Activated CD4-positive, alpha-beta T cell treated with anti-CD3 and anti-CD28 coated beads, Interleukin-2, amount 50 U/mL, for 1 hour (primary cell): ENCODE measurements around the gene CTNNA2.

Experiments
- DNase-seq: peaks from one replicate; pipeline ENCODE4 v3.0.0-alpha.2; 2020

The CTNNA2 gene

DNA sequence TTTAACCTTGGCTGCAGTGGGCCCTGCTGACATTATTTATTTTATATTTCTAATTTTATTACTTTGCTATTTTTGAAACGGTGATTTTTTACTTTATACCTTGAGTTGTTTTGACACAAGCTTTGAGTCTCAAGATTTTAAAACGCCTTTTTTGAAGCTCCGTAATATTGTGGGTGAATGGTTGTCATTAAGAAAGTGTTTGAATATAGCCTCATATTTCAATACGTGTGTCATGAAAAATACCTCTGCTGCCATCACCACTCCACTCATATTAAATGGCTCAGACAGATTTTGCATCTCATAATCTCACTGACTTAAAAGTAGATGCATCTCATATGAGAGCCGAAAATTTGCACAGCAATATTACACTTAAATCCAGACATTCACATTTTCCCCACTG is 106.6 kb downstream of the CTNNA2 start:
- no peak for DNase-seq

DNA sequence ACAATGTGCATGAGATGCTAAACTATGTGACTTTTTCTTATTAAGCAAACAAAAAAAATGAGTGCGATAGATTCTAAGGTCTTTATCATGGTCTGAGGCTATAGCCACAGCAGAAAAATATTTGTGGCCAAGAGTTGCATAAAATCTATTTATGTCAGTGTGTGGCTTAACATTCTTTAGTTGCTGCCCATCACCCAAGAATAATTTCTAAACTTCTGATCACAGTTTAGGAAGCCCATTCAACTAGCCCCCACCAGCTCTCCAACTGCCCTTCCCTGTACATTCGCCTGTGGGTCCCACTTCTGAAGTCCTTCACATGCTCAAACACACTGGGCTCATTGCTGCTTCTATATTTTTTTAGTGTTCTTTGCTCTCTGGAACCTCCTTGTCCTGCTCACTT is 107.1 kb downstream of the CTNNA2 start:
- no peak for DNase-seq

- no peak for DNase-seq
Measured at GRCh38 chr2:79620679-79621078, 107.8 kb downstream of the CTNNA2 start.

- DNase-seq = no peak
Measured at GRCh38 chr2:79621252-79621651, 108.4 kb downstream of the CTNNA2 start.

GRCh38 chr2:79621755-79622154 is 108.9 kb downstream of the CTNNA2 start:
- DNase-seq = no peak

- no peak for DNase-seq
Measured at GRCh38 chr2:79622508-79622907, 109.7 kb downstream of the CTNNA2 start.

GRCh38 chr2:79627237-79627636 is 114.4 kb downstream of the CTNNA2 start:
- no peak for DNase-seq

- no peak for DNase-seq
Measured at GRCh38 chr2:79630060-79630459, 117.2 kb downstream of the CTNNA2 start.

- no peak for DNase-seq
Measured at GRCh38 chr2:79630972-79631557, 118.2 kb downstream of the CTNNA2 start.

DNA sequence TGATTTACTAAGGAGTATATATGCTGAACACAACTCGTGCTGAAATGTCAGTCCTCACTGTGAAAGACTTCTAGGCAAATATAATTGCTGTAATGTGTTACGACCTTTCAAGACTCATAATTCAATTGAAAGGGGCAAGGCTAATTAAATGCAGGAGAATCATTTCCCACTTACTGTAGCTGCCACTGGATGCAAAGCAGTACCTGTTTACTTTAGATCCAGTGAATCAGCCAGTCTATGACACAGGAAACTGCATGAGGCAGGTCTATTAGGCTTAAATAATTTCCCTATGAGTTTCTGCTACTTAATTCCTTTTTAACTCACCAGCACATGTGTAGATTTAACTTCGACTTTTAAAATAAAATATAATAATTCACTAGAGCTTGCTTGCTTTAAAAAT is 125.6 kb downstream of the CTNNA2 start:
- DNase-seq = no peak

DNA sequence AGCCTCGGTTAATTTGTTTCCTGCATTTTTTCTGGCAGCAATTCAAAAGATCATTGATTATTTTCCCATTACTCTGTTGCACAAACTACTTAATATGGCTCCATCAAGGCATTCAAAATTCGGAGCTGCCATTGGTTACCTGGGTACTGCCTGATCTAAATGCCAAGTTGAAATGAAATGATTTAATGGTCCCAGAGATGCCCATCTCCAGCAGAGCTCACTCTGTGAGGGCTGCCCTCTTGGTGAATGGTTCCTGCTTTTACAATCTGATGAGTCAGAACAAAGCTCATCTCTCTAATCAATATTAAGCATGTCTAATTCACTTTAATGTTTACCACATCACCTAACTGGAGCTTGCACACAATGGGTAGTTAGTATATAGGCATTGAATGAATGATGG is 126.1 kb downstream of the CTNNA2 start:
- DNase-seq = no peak

DNA sequence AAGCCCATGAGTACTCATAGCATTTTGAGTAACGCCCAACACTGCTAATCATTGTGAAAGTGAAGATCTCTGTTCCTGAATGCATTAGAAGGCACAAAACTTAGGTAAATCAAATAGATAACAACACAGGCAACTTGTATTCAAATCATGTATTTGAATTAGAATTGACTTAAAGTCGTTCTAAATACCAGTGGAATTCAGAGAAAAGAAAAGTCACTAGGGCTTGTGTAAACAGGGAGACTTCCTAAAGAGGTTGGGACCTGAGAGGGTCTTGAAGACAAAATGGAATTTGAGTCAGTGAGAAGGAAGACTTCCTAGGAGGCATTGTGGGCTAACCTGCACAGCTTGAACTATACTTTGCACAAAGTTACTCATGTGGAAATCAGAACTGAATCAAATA is 127.2 kb downstream of the CTNNA2 start:
- no peak for DNase-seq

DNA sequence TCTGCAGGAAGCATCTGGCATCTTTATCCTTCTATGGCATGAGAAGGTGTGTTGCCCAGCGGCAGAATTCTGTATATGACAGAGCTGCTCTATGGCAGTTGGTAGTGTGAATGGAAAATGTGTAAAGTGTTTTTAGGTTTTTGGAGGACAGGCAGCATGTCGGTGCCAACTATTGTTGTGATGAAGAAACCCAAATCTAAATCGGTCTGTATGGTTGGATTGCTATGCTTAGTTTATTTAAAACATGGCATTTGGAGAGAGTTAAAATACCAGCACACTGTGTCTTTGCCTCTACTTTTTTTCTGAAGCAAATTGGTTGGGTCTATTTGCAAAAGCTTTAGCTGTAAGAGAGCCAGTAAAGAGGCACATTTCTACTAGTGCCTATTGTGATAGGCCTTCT is 136.7 kb downstream of the CTNNA2 start:
- no peak for DNase-seq

DNA sequence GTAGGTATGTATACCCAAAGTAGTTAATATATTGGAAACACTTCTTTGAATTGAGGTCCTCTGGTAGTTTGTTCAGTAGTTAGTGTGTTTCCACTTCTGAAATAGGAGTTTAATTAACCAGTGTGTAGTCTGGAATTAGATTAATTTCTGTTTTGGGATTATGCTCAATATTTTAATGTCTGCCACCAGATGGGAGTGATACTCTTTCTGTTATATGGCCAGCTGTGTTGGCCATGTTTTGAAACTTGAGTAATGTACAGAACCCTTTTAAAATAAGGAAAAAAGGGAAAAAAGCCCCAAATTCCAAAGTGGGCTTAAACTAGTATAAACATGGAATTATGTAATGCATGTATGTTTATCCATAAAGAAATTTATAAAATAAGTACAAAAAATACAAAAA is 147.7 kb downstream of the CTNNA2 start:
- no peak for DNase-seq

GRCh38 chr2:79665091-79665490 is 152.2 kb downstream of the CTNNA2 start:
- DNase-seq = no peak

DNA sequence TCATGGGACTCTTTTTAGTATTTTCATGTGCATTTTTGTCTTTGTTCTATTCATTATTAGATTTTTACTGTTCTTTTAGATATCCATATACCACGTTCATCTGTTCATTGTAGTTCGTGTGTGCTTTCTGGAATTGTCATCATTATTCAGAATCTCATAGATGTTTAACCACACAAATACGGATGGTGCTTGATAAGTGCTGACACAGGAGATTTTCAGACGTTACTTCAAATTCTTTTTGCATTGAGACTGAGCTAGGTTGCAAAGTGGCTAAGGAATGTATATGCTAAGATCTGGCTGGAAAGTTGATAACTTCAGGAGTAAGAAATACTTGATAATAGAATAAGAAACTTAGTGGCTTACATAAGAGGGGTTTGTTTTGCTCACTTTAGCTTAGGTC is 153.6 kb downstream of the CTNNA2 start:
- DNase-seq = no peak

GRCh38 chr2:79669714-79670113 is 156.9 kb downstream of the CTNNA2 start:
- DNase-seq = no peak

GRCh38 chr2:79670198-79670597 is 157.3 kb downstream of the CTNNA2 start:
- DNase-seq = no peak

DNA sequence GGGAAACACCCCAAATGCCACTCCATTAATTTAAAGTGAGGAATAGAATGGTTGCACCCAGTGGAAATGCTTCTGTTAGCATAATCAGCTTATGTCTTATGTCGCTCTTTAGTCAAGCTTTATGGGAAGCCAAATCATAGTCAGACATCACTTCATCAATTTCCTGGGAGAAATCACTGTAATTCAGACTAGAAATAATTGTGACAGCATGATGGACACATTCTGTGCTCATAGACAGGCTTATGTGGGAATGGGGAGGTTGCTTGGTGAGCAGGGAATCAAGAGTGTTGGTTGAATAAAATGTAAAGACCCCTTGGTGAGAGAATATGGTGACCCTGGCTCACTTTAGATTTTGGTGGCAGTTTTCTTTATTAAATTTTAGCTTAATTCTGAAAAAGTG is 174.0 kb downstream of the CTNNA2 start:
- DNase-seq = no peak

GRCh38 chr2:79695248-79695647 is 182.4 kb downstream of the CTNNA2 start:
- DNase-seq = no peak

- no peak for DNase-seq
Measured at GRCh38 chr2:79697200-79697599, 184.3 kb downstream of the CTNNA2 start.

DNA sequence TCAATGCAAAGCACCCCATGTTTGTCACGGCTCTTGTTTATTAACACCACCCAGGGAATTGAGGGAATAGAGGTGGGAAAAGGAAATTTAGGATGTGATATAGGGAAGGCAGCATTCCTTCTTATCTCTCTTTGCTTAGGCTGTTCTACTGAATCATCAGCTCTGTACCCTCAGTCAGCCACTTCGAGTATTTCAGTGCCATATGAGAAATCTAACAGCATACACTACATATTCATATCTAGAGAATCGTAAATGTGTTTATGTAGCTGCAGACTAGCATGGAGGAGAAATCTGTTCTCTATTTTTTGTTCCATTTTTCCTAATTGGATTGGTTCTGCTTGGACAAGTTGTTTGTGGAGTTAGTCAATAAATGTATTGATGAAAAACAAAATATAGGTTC is 187.8 kb downstream of the CTNNA2 start:
- DNase-seq = no peak

GRCh38 chr2:79702905-79703304 is 190.1 kb downstream of the CTNNA2 start:
- no peak for DNase-seq

- DNase-seq = no peak
Measured at GRCh38 chr2:79711098-79711497, 198.2 kb downstream of the CTNNA2 start.

GRCh38 chr2:79713131-79713785 is 200.4 kb downstream of the CTNNA2 start:
- DNase-seq = no peak
